Measurements from ENCODE around the gene PLVAP.

PLVAP gene

GRCh38 chr19:17402982-17403855 lies 26.1 kb upstream of the PLVAP start:
- H3K27ac ChIP-seq (ENCODE audit: low read depth, low read length), result peak overlapping the region; percentile 90
- H3K9me3 ChIP-seq (ENCODE audit: control insufficient read depth in 5 of 5, low read length in 5 of 5), result no peaks in the 10 kb centered on the region
- H3K36me3 ChIP-seq (ENCODE audit: control insufficient read depth in 5 of 5, insufficient read depth in 5 of 5, low read length in 5 of 5), result peaks cover 0 to 13% (median 4%) of the 10 kb centered on the region in 5 donors
- H3K4me3 ChIP-seq (ENCODE audit: low read depth in 1 of 5, low read length in 5 of 5), result peak overlapping the region in 3 of 5 donors; percentile 79 to 84 (median 84)
- peaks cover 3 to 62% (median 29%) of the 10 kb centered on the region in 5 donors for H3K4me1 ChIP-seq (ENCODE audit: control insufficient read depth in 5 of 5, insufficient read depth in 5 of 5, low read length in 5 of 5)
- H3K9ac ChIP-seq (ENCODE audit: low read length in 5 of 5), result peak overlapping the region in 1 of 5 donors; percentile 82
- peaks cover 0 to 5% (median 0%) of the 10 kb centered on the region in 5 donors for H3K27me3 ChIP-seq (ENCODE audit: control insufficient read depth in 5 of 5, insufficient read depth in 4 of 5, low read length in 5 of 5)

GRCh38 chr19:17401628-17402027 lies 24.5 kb upstream of the PLVAP start:
- Histone ChIP-seq H3K9me3 (ENCODE audit: control insufficient read depth in 5 of 5, low read length in 5 of 5) (no peaks in the 10 kb centered on the region), H3K27me3 (ENCODE audit: control insufficient read depth in 5 of 5, insufficient read depth in 4 of 5, low read length in 5 of 5) (peaks cover 0 to 5% (median 0%) of the 10 kb centered on the region in 5 donors), H3K27ac (ENCODE audit: low read depth, low read length) (no peak overlapping the region), H3K4me1 (ENCODE audit: control insufficient read depth in 5 of 5, insufficient read depth in 5 of 5, low read length in 5 of 5) (peaks cover 3 to 49% (median 20%) of the 10 kb centered on the region in 5 donors), H3K9ac (ENCODE audit: low read length in 5 of 5) (no peak overlapping the region), H3K36me3 (ENCODE audit: control insufficient read depth in 5 of 5, insufficient read depth in 5 of 5, low read length in 5 of 5) (peaks cover 0 to 19% (median 4%) of the 10 kb centered on the region in 5 donors), H3K4me3 (ENCODE audit: low read depth in 1 of 5, low read length in 5 of 5) (no peak overlapping the region)

GRCh38 chr19:17398902-17399527 lies 21.9 kb upstream of the PLVAP start:
- Histone ChIP-seq H3K27ac (ENCODE audit: low read depth, low read length) (no peak overlapping the region), H3K4me3 (ENCODE audit: low read depth in 1 of 5, low read length in 5 of 5) (no peak overlapping the region), H3K9ac (ENCODE audit: low read length in 5 of 5) (no peak overlapping the region), H3K4me1 (ENCODE audit: control insufficient read depth in 5 of 5, insufficient read depth in 5 of 5, low read length in 5 of 5) (peaks cover 0 to 35% (median 14%) of the 10 kb centered on the region in 5 donors), H3K36me3 (ENCODE audit: control insufficient read depth in 5 of 5, insufficient read depth in 5 of 5, low read length in 5 of 5) (peaks cover 0 to 19% (median 4%) of the 10 kb centered on the region in 5 donors), H3K9me3 (ENCODE audit: control insufficient read depth in 5 of 5, low read length in 5 of 5) (no peaks in the 10 kb centered on the region), H3K27me3 (ENCODE audit: control insufficient read depth in 5 of 5, insufficient read depth in 4 of 5, low read length in 5 of 5) (peaks cover 0 to 5% (median 0%) of the 10 kb centered on the region in 5 donors)

GRCh38 chr19:17394891-17395415 lies 17.8 kb upstream of the PLVAP start:
- H3K27me3 ChIP-seq (ENCODE audit: control insufficient read depth in 5 of 5, insufficient read depth in 4 of 5, low read length in 5 of 5), result no peaks in the 10 kb centered on the region
- peak overlapping the region in 1 of 5 donors; percentile 1 for H3K9ac ChIP-seq (ENCODE audit: low read length in 5 of 5)
- H3K27ac ChIP-seq (ENCODE audit: low read depth, low read length), result no peak overlapping the region

GRCh38 chr19:17393914-17394313 lies 16.8 kb upstream of the PLVAP start, which contains the start of gene CCDC194:
Gene CCDC194 (minus strand): TSS chr19:17394196. CDS start chr19:17394158, 38 bp downstream.
- H3K4me1 ChIP-seq (ENCODE audit: control insufficient read depth in 5 of 5, insufficient read depth in 5 of 5, low read length in 5 of 5), result peaks cover 0 to 40% (median 28%) of the 10 kb centered on the region in 5 donors
- H3K36me3 ChIP-seq (ENCODE audit: control insufficient read depth in 5 of 5, insufficient read depth in 5 of 5, low read length in 5 of 5), result peaks cover 0 to 12% (median 0%) of the 10 kb centered on the region in 5 donors
- peak within 1 kb of the TSS in 1 of 5 donors; percentile 1 for H3K9ac ChIP-seq (ENCODE audit: low read length in 5 of 5)
- H3K4me3 ChIP-seq (ENCODE audit: low read depth in 1 of 5, low read length in 5 of 5), result no peak within 1 kb of the TSS
- no peak within 1 kb of the TSS for H3K27ac ChIP-seq (ENCODE audit: low read depth, low read length)
- H3K27me3 ChIP-seq (ENCODE audit: control insufficient read depth in 5 of 5, insufficient read depth in 4 of 5, low read length in 5 of 5), result no peaks in the 10 kb centered on the region
- H3K9me3 ChIP-seq (ENCODE audit: control insufficient read depth in 5 of 5, low read length in 5 of 5), result peaks cover 0 to 4% (median 2%) of the 10 kb centered on the region in 5 donors

More at GRCh38 chr19:17394891-17395415, 17.8 kb upstream of the PLVAP start:
- Histone ChIP-seq H3K9me3 (ENCODE audit: control insufficient read depth in 5 of 5, low read length in 5 of 5) (no peaks in the 10 kb centered on the region), H3K4me1 (ENCODE audit: control insufficient read depth in 5 of 5, insufficient read depth in 5 of 5, low read length in 5 of 5) (peaks cover 0 to 41% (median 28%) of the 10 kb centered on the region in 5 donors), H3K4me3 (ENCODE audit: low read depth in 1 of 5, low read length in 5 of 5) (no peak overlapping the region), H3K36me3 (ENCODE audit: control insufficient read depth in 5 of 5, insufficient read depth in 5 of 5, low read length in 5 of 5) (peaks cover 0 to 13% (median 0%) of the 10 kb centered on the region in 5 donors)

GRCh38 chr19:17393002-17393401 lies 15.9 kb upstream of the PLVAP start:
- H3K9ac ChIP-seq (ENCODE audit: low read length in 5 of 5), result no peak overlapping the region
- no peak overlapping the region for H3K4me3 ChIP-seq (ENCODE audit: low read depth in 1 of 5, low read length in 5 of 5)
- H3K36me3 ChIP-seq (ENCODE audit: control insufficient read depth in 5 of 5, insufficient read depth in 5 of 5, low read length in 5 of 5), result peaks cover 0 to 7% (median 0%) of the 10 kb centered on the region in 5 donors
- peaks cover 0 to 4% (median 2%) of the 10 kb centered on the region in 5 donors for H3K9me3 ChIP-seq (ENCODE audit: control insufficient read depth in 5 of 5, low read length in 5 of 5)
- peaks cover 0 to 38% (median 27%) of the 10 kb centered on the region in 5 donors for H3K4me1 ChIP-seq (ENCODE audit: control insufficient read depth in 5 of 5, insufficient read depth in 5 of 5, low read length in 5 of 5)
- H3K27ac ChIP-seq (ENCODE audit: low read depth, low read length), result no peak overlapping the region
- no peaks in the 10 kb centered on the region for H3K27me3 ChIP-seq (ENCODE audit: control insufficient read depth in 5 of 5, insufficient read depth in 4 of 5, low read length in 5 of 5)

GRCh38 chr19:17391371-17392151 lies 14.4 kb upstream of the PLVAP start:
- no peak overlapping the region for H3K27ac ChIP-seq (ENCODE audit: low read depth, low read length)
- peak overlapping the region; percentile 31 to 63 (median 60) for H3K4me3 ChIP-seq (ENCODE audit: low read depth in 1 of 5, low read length in 5 of 5)
- no peaks in the 10 kb centered on the region for H3K27me3 ChIP-seq (ENCODE audit: control insufficient read depth in 5 of 5, insufficient read depth in 4 of 5, low read length in 5 of 5)
- peak overlapping the region in 2 of 5 donors; percentile 1 to 43 for H3K9ac ChIP-seq (ENCODE audit: low read length in 5 of 5)
- no peaks in the 10 kb centered on the region for H3K36me3 ChIP-seq (ENCODE audit: control insufficient read depth in 5 of 5, insufficient read depth in 5 of 5, low read length in 5 of 5)
- H3K4me1 ChIP-seq (ENCODE audit: control insufficient read depth in 5 of 5, insufficient read depth in 5 of 5, low read length in 5 of 5), result peaks cover 0 to 38% (median 27%) of the 10 kb centered on the region in 5 donors
- peaks cover 0 to 4% (median 2%) of the 10 kb centered on the region in 5 donors for H3K9me3 ChIP-seq (ENCODE audit: control insufficient read depth in 5 of 5, low read length in 5 of 5)

GRCh38 chr19:17390665-17391370 lies 13.7 kb upstream of the PLVAP start:
- H3K4me3 ChIP-seq (ENCODE audit: low read depth in 1 of 5, low read length in 5 of 5), result peak overlapping the region; percentile 61 to 79 (median 65)
- no peaks in the 10 kb centered on the region for H3K36me3 ChIP-seq (ENCODE audit: control insufficient read depth in 5 of 5, insufficient read depth in 5 of 5, low read length in 5 of 5)
- peak overlapping the region in 3 of 5 donors; percentile 16 to 69 (median 64) for H3K9ac ChIP-seq (ENCODE audit: low read length in 5 of 5)
- no peak overlapping the region for H3K27ac ChIP-seq (ENCODE audit: low read depth, low read length)
- no peaks in the 10 kb centered on the region for H3K27me3 ChIP-seq (ENCODE audit: control insufficient read depth in 5 of 5, insufficient read depth in 4 of 5, low read length in 5 of 5)
- H3K9me3 ChIP-seq (ENCODE audit: control insufficient read depth in 5 of 5, low read length in 5 of 5), result peaks cover 0 to 4% (median 2%) of the 10 kb centered on the region in 5 donors
- peaks cover 0 to 40% (median 28%) of the 10 kb centered on the region in 5 donors for H3K4me1 ChIP-seq (ENCODE audit: control insufficient read depth in 5 of 5, insufficient read depth in 5 of 5, low read length in 5 of 5)

Data from subcutaneous abdominal adipose tissue (tissue), 5 donors.